Activated T-cell treated with anti-CD3 and anti-CD28 coated beads for 24 hours (primary cell): ENCODE measurements around the gene ZNF768.
"Not testable (repeated sequence)": the region's sequence is repeated elsewhere in the genome, so short reads cannot be mapped to it uniquely, and the experiment has no call there.

Source experiments
- DNase-seq: peaks from one replicate; pipeline ENCODE4 v3.0.0-alpha.2; 2020; ENCODE audit warnings: low read depth

ZNF768 gene

GRCh38 chr16:30509081-30509765, 17.1 kb downstream of the ZNF768 start:
- DNase-seq: no peak

- no peak for DNase-seq
These were observed 22.7 kb downstream of the ZNF768 start for GRCh38 chr16:30503403-30504296.

GRCh38 chr16:30499284-30499683, 27.1 kb downstream of the ZNF768 start:
- no peak for DNase-seq

GRCh38 chr16:30494709-30495108, 31.7 kb downstream of the ZNF768 start:
- DNase-seq: no peak

GRCh38 chr16:30493941-30494488, 32.4 kb downstream of the ZNF768 start:
- DNase-seq: no peak

- DNase-seq: no peak
These were observed 34.5 kb downstream of the ZNF768 start for GRCh38 chr16:30491744-30492308.

- no peak for DNase-seq
These were observed 35.1 kb downstream of the ZNF768 start for GRCh38 chr16:30491229-30491628.

GRCh38 chr16:30490210-30490609, 36.2 kb downstream of the ZNF768 start:
- no peak for DNase-seq

- no peak for DNase-seq
These were observed 37.4 kb downstream of the ZNF768 start for GRCh38 chr16:30488764-30489605.

GRCh38 chr16:30485818-30486436, 40.4 kb downstream of the ZNF768 start:
- no peak for DNase-seq

- no peak for DNase-seq
These were observed 41.5 kb downstream of the ZNF768 start for GRCh38 chr16:30484887-30485286.

GRCh38 chr16:30482366-30482765, 44.0 kb downstream of the ZNF768 start:
- no peak for DNase-seq

- DNase-seq: no peak
These were observed 45.0 kb downstream of the ZNF768 start for GRCh38 chr16:30481381-30481780.

- no peak for DNase-seq
These were observed 47.4 kb downstream of the ZNF768 start for GRCh38 chr16:30478766-30479478.

- DNase-seq: not testable (repeated sequence)
These were observed 48.6 kb downstream of the ZNF768 start for GRCh38 chr16:30477773-30478172.

GRCh38 chr16:30476991-30477390, 49.4 kb downstream of the ZNF768 start:
- DNase-seq: no peak

- DNase-seq: no peak
These were observed 51.7 kb downstream of the ZNF768 start for GRCh38 chr16:30474684-30475083.

- no peak for DNase-seq
These were observed 52.3 kb downstream of the ZNF768 start for GRCh38 chr16:30474074-30474452.
